ENCODE results near the gene ITGA2. TPM values are rescaled to one million over a fixed set of nuclear protein-coding genes. Genes with fewer than 3 reads are reported as not detected.

ITGA2 gene
- total and polyA plus RNA-seq, 2 of the 8 experiments (the other 6 are each of a cell fraction or from before 2014, with no cell fraction given): 1.4 to 7.7 TPM

DNA sequence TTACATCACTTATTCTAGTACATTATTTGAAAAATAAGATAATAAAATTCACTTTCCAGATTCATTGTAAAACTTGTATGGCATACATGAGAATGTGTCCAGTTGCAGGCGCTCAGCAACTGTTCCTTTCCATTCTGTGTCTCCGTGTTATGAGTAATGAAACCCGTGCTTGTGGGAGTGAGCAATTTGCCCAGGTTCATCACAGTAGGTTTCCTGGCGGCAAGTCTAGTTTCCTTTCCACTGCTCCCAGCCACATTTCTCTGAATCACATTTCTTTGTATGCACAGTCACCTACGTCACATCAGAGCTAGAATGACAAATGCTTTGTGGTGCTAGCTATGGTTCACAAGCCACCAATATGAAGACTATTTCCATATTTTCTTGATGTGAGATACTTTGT, 80.5 kb downstream of the ITGA2 start:
- Histone ChIP-seq H2AFZ (ENCODE audit: low read length) (no peak overlapping the region), H2AK5ac (ENCODE audit: low read depth, low read length) (no peak overlapping the region), H2BK20ac (ENCODE audit: low read length) (no peak overlapping the region), H3K14ac (ENCODE audit: insufficient read length) (no peak overlapping the region), H2BK12ac (ENCODE audit: low read depth, low read length) (no peak overlapping the region), H2BK15ac (ENCODE audit: low read length) (no peak overlapping the region), H3K18ac (ENCODE audit: extremely low read depth, low read length) (no peak overlapping the region), H3K79me2 (ENCODE audit: control insufficient read depth in 1 of 2, insufficient read depth in 2 of 2, low read length in 2 of 2) (no peaks in the 10 kb centered on the region), H3K4me2 (ENCODE audit: insufficient read depth in 1 of 2, low read depth in 2 of 2, low read length in 2 of 2) (no peak overlapping the region), H3K56ac (replicated peaks; ENCODE audit: insufficient read length, low read depth, low read length) (no peak overlapping the region), H3K27me3 (replicated peaks in 1 of 4; ENCODE audit: control insufficient read depth in 3 of 4, extremely low read depth in 1 of 4, insufficient read depth in 3 of 4, low read length in 3 of 4) (no peaks in the 10 kb centered on the region), H3K23me2 (ENCODE audit: low read depth, low read length) (no peaks in the 10 kb centered on the region), H4K91ac (replicated peaks; ENCODE audit: insufficient read length, low read length) (no peak overlapping the region), H3K4me3 (ENCODE audit: extremely low read depth in 1 of 4, insufficient read depth in 2 of 4, low read depth in 3 of 4, low read length in 4 of 4) (no peak overlapping the region), H3K4ac (replicated peaks; ENCODE audit: insufficient read length, low read depth, low read length) (no peak overlapping the region), H3K9me3 (ENCODE audit: insufficient read depth in 2 of 2, low read depth in 1 of 2, low read length in 1 of 2) (no peaks in the 10 kb centered on the region), H3K79me1 (ENCODE audit: low read depth, low read length) (no peaks in the 10 kb centered on the region), H4K5ac (ENCODE audit: insufficient read length, low read depth, low read length) (no peak overlapping the region), H4K8ac (ENCODE audit: extremely low read depth, insufficient read depth, low read length) (no peak overlapping the region), H4K20me1 (replicated peaks in 1 of 2; ENCODE audit: control insufficient read depth in 1 of 2, insufficient read depth in 2 of 2, low read length in 2 of 2) (no peaks in the 10 kb centered on the region), H3K4me1 (replicated peaks in 1 of 4; ENCODE audit: control insufficient read depth in 3 of 4, insufficient read depth in 4 of 4, low read length in 3 of 4) (no peaks in the 10 kb centered on the region), H3K36me3 (ENCODE audit: control insufficient read depth in 2 of 4, insufficient read depth in 4 of 4, low read length in 3 of 4) (peaks cover 0 to 1% (median under 1%) of the 10 kb centered on the region in 4 experiments; a peak in 2 of 8 replicates), H2BK5ac (ENCODE audit: low read depth, low read length) (no peak overlapping the region), H3K9ac (replicated peaks in 1 of 4; ENCODE audit: extremely low read depth in 1 of 4, low read depth in 3 of 4, low read length in 3 of 4) (no peak overlapping the region; a peak in 1 of 7 replicates), H2BK120ac (replicated peaks; ENCODE audit: low read depth, low read length) (no peak overlapping the region), H3K23ac (ENCODE audit: insufficient read length) (no peak overlapping the region), H3K27ac (ENCODE audit: low read depth, low read length) (no peak overlapping the region)
- CTCF ChIA-PET (ENCODE audit: partially characterized antibody): interaction anchor here (1.2 to 2.5 kb wide), 3 partner anchors 23 to 121 kb away, joined by 3 to 9 read pairs (median 4); no protein-coding TSS in a partner anchor
- TF ChIP-seq TAF1 (IDR thresholded peaks at IDR 0.05; ENCODE audit: low read depth, low read length) (no peak), SRF (IDR thresholded peaks at IDR 0.05; ENCODE audit: low read depth, low read length) (no peak), GABPA (IDR thresholded peaks at IDR 0.05; ENCODE audit: borderline replicate concordance, insufficient read depth, low read length) (no peak), POLR2AphosphoS5 (IDR thresholded peaks at IDR 0.05; ENCODE audit: low read depth, low read length) (no peak)
- POLR2A ChIA-PET (ENCODE audit: partially characterized antibody): no interaction called here
- no peak for FAIRE-seq
- no peak for DNase-seq (ENCODE audit: low read depth in 1 of 2, low spot score in 2 of 2)
- WGBS, 2 experiments (ENCODE audit: extremely low coverage in 1 of 2, insufficient coverage in 1 of 2, insufficient read length in 1 of 2, insufficient replicate concordance in 2 of 2, low coverage in 1 of 2, low lambda C conversion rate in 2 of 2, missing lambda C conversion rate in 1 of 2): 88% methylated on average over 5 of the region's 5 CpGs; no CpG with 5 or more reads in 1 of the 2 experiments

Measured in H1 (cell line).